GM18526 (cell line): ENCODE data around the gene GRIA1.

ENCODE experiments used
- POLR2A ChIP-seq: IDR thresholded peaks from 3 replicates; pipeline ENCODE4 v1.6.1; 2011; ENCODE audit not compliant: insufficient read length; ENCODE audit errors: extremely low read depth

GRIA1 gene

GRCh38 chr5:153486771-153487170 is 3.7 kb upstream of the GRIA1 start:
- no peak for TF ChIP-seq POLR2A

- TF ChIP-seq POLR2A: no peak
Observed at GRCh38 chr5:153489611-153490010, 859 bp upstream of the GRIA1 start.

- no peak for TF ChIP-seq POLR2A
Observed at GRCh38 chr5:153491038-153491744, 721 bp downstream of the GRIA1 start.

GRCh38 chr5:153491856-153492255 is 1.4 kb downstream of the GRIA1 start:
- no peak for TF ChIP-seq POLR2A

- TF ChIP-seq POLR2A: no peak
Observed at GRCh38 chr5:153496835-153497234, 6.4 kb downstream of the GRIA1 start.

- no peak for TF ChIP-seq POLR2A
Observed at GRCh38 chr5:153498516-153498915, 8.0 kb downstream of the GRIA1 start.

GRCh38 chr5:153500178-153500577 is 9.7 kb downstream of the GRIA1 start:
- no peak for TF ChIP-seq POLR2A

GRCh38 chr5:153504726-153505125 is 14.3 kb downstream of the GRIA1 start:
- no peak for TF ChIP-seq POLR2A

- no peak for TF ChIP-seq POLR2A
Observed at GRCh38 chr5:153508700-153509099, 18.2 kb downstream of the GRIA1 start.

- TF ChIP-seq POLR2A: no peak
Observed at GRCh38 chr5:153511622-153512021, 21.2 kb downstream of the GRIA1 start.

- no peak for TF ChIP-seq POLR2A
Observed at GRCh38 chr5:153513156-153513555, 22.7 kb downstream of the GRIA1 start.

- no peak for TF ChIP-seq POLR2A
Observed at GRCh38 chr5:153515301-153515700, 24.8 kb downstream of the GRIA1 start.

GRCh38 chr5:153516504-153517240 is 26.2 kb downstream of the GRIA1 start:
- TF ChIP-seq POLR2A: no peak

GRCh38 chr5:153517241-153517611 is 26.8 kb downstream of the GRIA1 start:
- TF ChIP-seq POLR2A: no peak

- TF ChIP-seq POLR2A: no peak
Observed at GRCh38 chr5:153520137-153520536, 29.7 kb downstream of the GRIA1 start.

GRCh38 chr5:153520952-153521351 is 30.5 kb downstream of the GRIA1 start:
- no peak for TF ChIP-seq POLR2A

- no peak for TF ChIP-seq POLR2A
Observed at GRCh38 chr5:153523211-153523610, 32.7 kb downstream of the GRIA1 start.
